Measurements from ENCODE around the gene MARCHF6.
A peak's percentile ranks its signal among the peaks of the same experiment; 100 is the strongest.
"Not testable (repeated sequence)": the region's sequence is repeated elsewhere in the genome, so short reads cannot be mapped to it uniquely, and the experiment has no call there.

The MARCHF6 gene

GRCh38 chr5:10351919-10352318, 1.6 kb upstream of the MARCHF6 start:
- no peak for DNase-seq (ENCODE audit: low read depth in 3 of 3)

GRCh38 chr5:10352430-10353240, 860 bp upstream of the MARCHF6 start:
- DNase-seq (ENCODE audit: low read depth in 3 of 3), result no peak

- DNase-seq (ENCODE audit: low read depth in 3 of 3), result peak in 1 of 3 donors; percentile 41
Observed at GRCh38 chr5:10354048-10354872, 765 bp downstream of the MARCHF6 start.

GRCh38 chr5:10355071-10355889, 1.8 kb downstream of the MARCHF6 start:
- DNase-seq (ENCODE audit: low read depth in 3 of 3), result no peak

- no peak for DNase-seq (ENCODE audit: low read depth in 3 of 3)
Observed at GRCh38 chr5:10358999-10359398, 5.5 kb downstream of the MARCHF6 start.

GRCh38 chr5:10360686-10361085, 7.2 kb downstream of the MARCHF6 start:
- no peak for DNase-seq (ENCODE audit: low read depth in 3 of 3)

- DNase-seq (ENCODE audit: low read depth in 3 of 3), result no peak
Observed at GRCh38 chr5:10363519-10364185, 10.2 kb downstream of the MARCHF6 start.

- no peak for DNase-seq (ENCODE audit: low read depth in 3 of 3)
Observed at GRCh38 chr5:10364186-10364689, 10.7 kb downstream of the MARCHF6 start.

- no peak for DNase-seq (ENCODE audit: low read depth in 3 of 3)
Observed at GRCh38 chr5:10365782-10366181, 12.3 kb downstream of the MARCHF6 start.

GRCh38 chr5:10366310-10367272, 13.1 kb downstream of the MARCHF6 start:
- DNase-seq (ENCODE audit: low read depth in 3 of 3), result no peak

GRCh38 chr5:10367579-10367978, 14.1 kb downstream of the MARCHF6 start:
- no peak for DNase-seq (ENCODE audit: low read depth in 3 of 3)

GRCh38 chr5:10370931-10371330, 17.4 kb downstream of the MARCHF6 start:
- DNase-seq (ENCODE audit: low read depth in 3 of 3), result no peak

GRCh38 chr5:10371369-10371768, 17.9 kb downstream of the MARCHF6 start:
- DNase-seq (ENCODE audit: low read depth in 3 of 3), result not testable (repeated sequence)

GRCh38 chr5:10372726-10373709, 19.5 kb downstream of the MARCHF6 start:
- DNase-seq (ENCODE audit: low read depth in 3 of 3), result no peak

GRCh38 chr5:10374046-10375022, 20.8 kb downstream of the MARCHF6 start:
- no peak for DNase-seq (ENCODE audit: low read depth in 3 of 3)

- not testable (repeated sequence) for DNase-seq (ENCODE audit: low read depth in 3 of 3)
Observed at GRCh38 chr5:10375146-10375545, 21.7 kb downstream of the MARCHF6 start.

GRCh38 chr5:10376544-10376943, 23.0 kb downstream of the MARCHF6 start:
- no peak for DNase-seq (ENCODE audit: low read depth in 3 of 3)

- DNase-seq (ENCODE audit: low read depth in 3 of 3), result no peak
Observed at GRCh38 chr5:10377081-10377480, 23.6 kb downstream of the MARCHF6 start.

All from stimulated activated CD4-positive, alpha-beta T cell treated with anti-CD3 and anti-CD28 coated beads, TNF-alpha, amount 100 ng/mL, for 48 hours (primary cell).